Measurements from ENCODE around the gene SYPL2. TPM values are rescaled to one million over a fixed set of nuclear protein-coding genes. Genes with fewer than 3 reads are reported as not detected.
A peak's percentile ranks its signal among the peaks of the same experiment; 100 is the strongest.

Gene SYPL2
- total and polyA plus RNA-seq, 2 of the 8 experiments (the other 6 are each of a cell fraction or from before 2014, with no cell fraction given), result 1.5 TPM

GRCh38 chr1:109509176-109510134 is 43.1 kb downstream of the SYPL2 start, which contains the start of gene AMIGO1 (continued):
- TF ChIP-seq CHD7 (IDR thresholded peaks at IDR 0.05; ENCODE audit: insufficient replicate concordance, low read length), result no peak
- TF ChIP-seq, protein P1, sequence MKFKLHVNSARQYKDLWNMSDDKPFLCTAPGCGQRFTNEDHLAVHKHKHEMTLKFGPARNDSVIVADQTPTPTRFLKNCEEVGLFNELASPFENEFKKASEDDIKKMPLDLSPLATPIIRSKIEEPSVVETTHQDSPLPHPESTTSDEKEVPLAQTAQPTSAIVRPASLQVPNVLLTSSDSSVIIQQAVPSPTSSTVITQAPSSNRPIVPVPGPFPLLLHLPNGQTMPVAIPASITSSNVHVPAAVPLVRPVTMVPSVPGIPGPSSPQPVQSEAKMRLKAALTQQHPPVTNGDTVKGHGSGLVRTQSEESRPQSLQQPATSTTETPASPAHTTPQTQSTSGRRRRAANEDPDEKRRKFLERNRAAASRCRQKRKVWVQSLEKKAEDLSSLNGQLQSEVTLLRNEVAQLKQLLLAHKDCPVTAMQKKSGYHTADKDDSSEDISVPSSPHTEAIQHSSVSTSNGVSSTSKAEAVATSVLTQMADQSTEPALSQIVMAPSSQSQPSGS (IDR thresholded peaks at IDR 0.05; ENCODE audit: low read length), result no peak
- TF ChIP-seq CHD1 (IDR thresholded peaks at IDR 0.05; ENCODE audit: low read depth, low read length), result no peak
- peak; percentile 92 for TF ChIP-seq KDM4A (IDR thresholded peaks at IDR 0.05; ENCODE audit: low read depth, low read length, severe bottlenecking)
- no peak for TF ChIP-seq GTF2F1 (IDR thresholded peaks at IDR 0.05; ENCODE audit: borderline replicate concordance, low read depth, low read length)
- peak; percentile 25 for TF ChIP-seq ASH2L (IDR thresholded peaks at IDR 0.05; ENCODE audit: low read length)
- TF ChIP-seq SIX5 (IDR thresholded peaks at IDR 0.05; ENCODE audit: low read depth, low read length), result no peak
- TF ChIP-seq SRF (IDR thresholded peaks at IDR 0.05; ENCODE audit: low read depth, low read length), result no peak
